Smooth muscle cell (in vitro differentiated cells): ENCODE measurements around the gene ATP8B4. TPM values are rescaled to one million over a fixed set of nuclear protein-coding genes. Genes with fewer than 3 reads are reported as not detected.
A peak's percentile ranks its signal among the peaks of the same experiment; 100 is the strongest.

Experiments used
- DNase-seq: peaks from one replicate; lab custom pipeline; 2025; ENCODE audit not compliant: unreplicated experiment; lab: John Stamatoyannopoulos, UW
- H2AFZ ChIP-seq: fragments of 200-600 bp; sonication (generic); 2 replicates; pipeline ENCODE4 v1.6.0; 2016; ENCODE audit warnings: antibody characterized with exemption, low read depth, mild to moderate bottlenecking
- H3F3A ChIP-seq: fragments of 200-600 bp; sonication (generic); 2 replicates; pipeline ENCODE4 v1.6.0; 2017; ENCODE audit warnings: antibody characterized with exemption, low read depth
- H3K27ac ChIP-seq: fragments of 200-600 bp; sonication (generic); 2 replicates; pipeline ENCODE4 v1.5.1; 2016; ENCODE audit warnings: low read depth, mild to moderate bottlenecking
- H3K27me3 ChIP-seq: fragments of 200-600 bp; sonication (generic); 2 replicates; pipeline ENCODE4 v1.6.1; 2016; ENCODE audit warnings: low read depth, mild to moderate bottlenecking
- H3K36me3 ChIP-seq: fragments of 200-600 bp; sonication (generic); 2 replicates; pipeline ENCODE4 v1.5.1; 2016; ENCODE audit warnings: low read depth
- H3K4me1 ChIP-seq: fragments of 200-600 bp; sonication (generic); 2 replicates; pipeline ENCODE4 v1.5.1; 2016; ENCODE audit warnings: low read depth
- H3K4me2 ChIP-seq: fragments of 200-600 bp; sonication (generic); 2 replicates; pipeline ENCODE4 v1.6.0; 2016; ENCODE audit warnings: mild to moderate bottlenecking
- H3K4me3 ChIP-seq: fragments of 200-600 bp; sonication (generic); 2 replicates; pipeline ENCODE4 v1.5.1; 2016; ENCODE audit warnings: mild to moderate bottlenecking
- H3K79me2 ChIP-seq: fragments of 200-600 bp; sonication (generic); 2 replicates; pipeline ENCODE4 v1.6.0; 2016; ENCODE audit warnings: low read depth, mild to moderate bottlenecking
- H3K9ac ChIP-seq: fragments of 200-600 bp; sonication (generic); 2 replicates; pipeline ENCODE4 v1.6.0; 2016; ENCODE audit warnings: low read depth
- H3K9me3 ChIP-seq: fragments of 200-600 bp; sonication (generic); replicated peaks from 2 replicates; pipeline ENCODE4 v1.5.1; 2016; ENCODE audit warnings: low read depth
- H4K20me1 ChIP-seq: fragments of 200-600 bp; sonication (generic); 2 replicates; pipeline ENCODE4 v1.6.0; 2016; ENCODE audit warnings: low read depth
- WGBS: methylation state at CpG from one replicate; pipeline ENCODE4 v1.1.7; 2016; ENCODE audit warnings: low lambda C conversion rate; 5-methylcytosine and 5-hydroxymethylcytosine counted together
- polyA plus RNA-seq: library from polyadenylated mRNA; unstranded; fragments of >200 nt; fragmentation: Nextera tagmentation; extraction: Ambion mirVana; gene quantifications from 2 replicates; pipeline ENCODE4 v1.2.1, GENCODE V29; 2016
- total RNA-seq: library from RNA; depleted of rRNA; stranded (reverse); fragments of >200 nt; gene quantifications from 2 replicates; pipeline ENCODE4 v1.2.3, GENCODE V29; 2014
- TF ChIP-seq, protein P1 (sequence below): fragments of 200-600 bp; sonication (generic); IDR thresholded peaks from 2 replicates; pipeline ENCODE4 v1.5.1; 2017; ENCODE audit warnings: borderline replicate concordance, mild to moderate bottlenecking, antibody characterized with exemption; ENCODE audit not compliant: insufficient read depth, poor library complexity, severe bottlenecking

ATP8B4 gene
- total and polyA plus RNA-seq, 2 experiments from 2014 or later: 21.7 to 60.5 TPM

DNA sequence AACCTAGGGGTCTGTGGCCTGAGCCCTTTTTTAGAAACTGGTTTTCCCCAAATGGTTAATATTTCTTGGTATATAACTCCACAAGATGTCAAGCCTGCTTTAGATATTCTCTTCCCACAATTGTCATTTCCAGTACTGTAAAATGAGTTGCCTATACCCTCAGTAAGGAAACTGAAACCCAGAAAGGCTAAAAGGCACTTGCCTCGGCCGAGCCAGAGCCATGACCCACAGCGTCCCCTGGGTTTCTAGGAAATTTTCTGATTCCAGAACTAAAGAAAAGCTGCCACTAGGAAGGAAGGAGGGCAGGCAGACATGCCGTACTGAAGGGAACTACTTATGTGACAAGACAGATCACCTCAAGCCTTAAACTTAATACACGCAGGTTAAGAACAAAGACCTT is 59.1 kb downstream of the ATP8B4 start:
- H3K27me3 ChIP-seq: no peaks in the 10 kb centered on the region
- DNase-seq: no peak
- no peak overlapping the region for H3K4me3 ChIP-seq
- no peak overlapping the region for H2AFZ ChIP-seq
- no peaks in the 10 kb centered on the region for H4K20me1 ChIP-seq
- H3K36me3 ChIP-seq: no peaks in the 10 kb centered on the region
- no peaks in the 10 kb centered on the region for H3K79me2 ChIP-seq
- no peaks in the 10 kb centered on the region for H3F3A ChIP-seq
- TF ChIP-seq, protein P1, sequence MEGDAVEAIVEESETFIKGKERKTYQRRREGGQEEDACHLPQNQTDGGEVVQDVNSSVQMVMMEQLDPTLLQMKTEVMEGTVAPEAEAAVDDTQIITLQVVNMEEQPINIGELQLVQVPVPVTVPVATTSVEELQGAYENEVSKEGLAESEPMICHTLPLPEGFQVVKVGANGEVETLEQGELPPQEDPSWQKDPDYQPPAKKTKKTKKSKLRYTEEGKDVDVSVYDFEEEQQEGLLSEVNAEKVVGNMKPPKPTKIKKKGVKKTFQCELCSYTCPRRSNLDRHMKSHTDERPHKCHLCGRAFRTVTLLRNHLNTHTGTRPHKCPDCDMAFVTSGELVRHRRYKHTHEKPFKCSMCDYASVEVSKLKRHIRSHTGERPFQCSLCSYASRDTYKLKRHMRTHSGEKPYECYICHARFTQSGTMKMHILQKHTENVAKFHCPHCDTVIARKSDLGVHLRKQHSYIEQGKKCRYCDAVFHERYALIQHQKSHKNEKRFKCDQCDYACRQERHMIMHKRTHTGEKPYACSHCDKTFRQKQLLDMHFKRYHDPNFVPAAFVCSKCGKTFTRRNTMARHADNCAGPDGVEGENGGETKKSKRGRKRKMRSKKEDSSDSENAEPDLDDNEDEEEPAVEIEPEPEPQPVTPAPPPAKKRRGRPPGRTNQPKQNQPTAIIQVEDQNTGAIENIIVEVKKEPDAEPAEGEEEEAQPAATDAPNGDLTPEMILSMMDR: no peak
- H3K4me2 ChIP-seq: no peak overlapping the region
- H3K9me3 ChIP-seq: no peaks in the 10 kb centered on the region
- no peak overlapping the region for H3K27ac ChIP-seq
- peaks cover 4% of the 10 kb centered on the region for H3K4me1 ChIP-seq
- H3K9ac ChIP-seq: no peak overlapping the region
- 79% methylated on average over 5 of the region's 5 CpGs for WGBS

DNA sequence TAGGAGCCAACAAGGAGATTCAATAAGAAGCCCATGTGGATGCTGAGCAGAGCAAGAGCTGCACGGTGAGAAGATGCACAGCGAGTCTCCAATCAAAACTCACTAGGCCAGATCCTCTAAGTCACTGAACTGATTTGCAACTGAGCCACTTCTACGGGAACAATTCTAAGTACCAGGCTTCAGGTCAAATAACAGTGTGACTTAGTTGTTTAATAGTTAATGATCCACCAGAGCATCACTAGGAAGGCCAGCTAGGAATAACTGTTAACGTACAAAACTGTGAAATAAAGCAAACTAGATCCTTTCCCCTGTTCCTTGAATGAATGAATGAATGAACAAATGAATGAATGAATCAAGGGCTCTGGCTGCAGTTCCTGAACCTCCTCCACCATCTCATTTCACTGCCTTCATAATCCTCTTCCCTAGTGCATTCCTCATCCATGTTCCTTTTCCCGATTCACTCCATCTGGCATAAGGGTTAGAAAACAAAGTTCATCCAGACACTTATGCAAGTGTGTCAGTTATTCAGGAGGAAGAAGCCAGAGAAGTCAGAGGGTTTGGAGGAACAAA is 59.7 kb downstream of the ATP8B4 start:
- Histone ChIP-seq H3K4me2 (no peak overlapping the region), H2AFZ (no peak overlapping the region), H3K79me2 (no peaks in the 10 kb centered on the region), H3K27ac (no peak overlapping the region), H3K27me3 (no peaks in the 10 kb centered on the region), H3K4me3 (no peak overlapping the region), H3F3A (peaks cover 2% of the 10 kb centered on the region), H4K20me1 (no peaks in the 10 kb centered on the region), H3K9ac (no peak overlapping the region), H3K4me1 (peaks cover 4% of the 10 kb centered on the region), H3K36me3 (no peaks in the 10 kb centered on the region), H3K9me3 (no peaks in the 10 kb centered on the region)
- TF ChIP-seq, protein P1: no peak
- no peak for DNase-seq
- WGBS: 92% methylated on average over 5 of the region's 5 CpGs

DNA sequence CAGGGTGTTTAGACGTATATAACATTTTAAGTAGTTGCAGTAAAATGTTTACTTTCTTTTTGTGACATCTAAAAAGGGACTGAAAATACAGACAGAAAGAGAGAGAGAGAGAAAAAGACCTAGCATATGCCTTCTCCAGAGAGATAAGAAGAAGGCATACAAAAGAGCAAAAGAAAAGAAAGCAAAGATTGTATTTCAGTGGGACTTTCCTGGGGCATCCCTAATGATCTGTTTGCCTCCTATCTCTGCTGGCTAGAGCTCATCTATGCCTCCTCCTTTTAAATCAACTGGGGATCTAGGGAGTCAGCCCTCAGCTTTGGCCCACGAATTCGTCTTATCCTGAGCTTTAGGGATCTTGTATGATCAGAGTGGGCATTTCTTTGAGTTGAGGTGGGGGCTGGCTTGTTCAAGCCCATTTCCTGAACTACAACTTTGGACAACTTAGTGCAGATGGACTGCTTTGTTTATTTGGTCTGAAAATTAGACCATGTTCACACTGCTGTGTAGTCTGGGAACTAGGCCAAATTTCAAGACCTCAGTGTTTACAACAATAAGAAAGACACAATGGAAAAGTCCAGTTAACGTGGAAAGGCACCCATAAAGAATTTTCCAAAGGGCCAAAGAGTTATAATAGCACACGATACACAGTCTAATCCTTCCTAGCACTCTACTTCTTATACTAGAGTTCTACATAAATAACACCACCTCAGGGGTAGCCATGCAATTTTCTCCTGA is 61.0 kb downstream of the ATP8B4 start:
- TF ChIP-seq, protein P1: no peak
- H3F3A ChIP-seq: peaks cover 7% of the 10 kb centered on the region
- H3K79me2 ChIP-seq: no peaks in the 10 kb centered on the region
- no peak for DNase-seq
- peak overlapping the region; percentile 35 for H3K27ac ChIP-seq
- peak overlapping the region; percentile 44 for H3K4me2 ChIP-seq
- H3K4me1 ChIP-seq: peaks cover 4% of the 10 kb centered on the region
- H2AFZ ChIP-seq: peak overlapping the region; percentile 73
- no peaks in the 10 kb centered on the region for H3K36me3 ChIP-seq
- no peaks in the 10 kb centered on the region for H3K9me3 ChIP-seq
- no peaks in the 10 kb centered on the region for H4K20me1 ChIP-seq
- no peaks in the 10 kb centered on the region for H3K27me3 ChIP-seq
- H3K4me3 ChIP-seq: no peak overlapping the region
- 45% methylated on average over 5 of the region's 5 CpGs for WGBS
- no peak overlapping the region for H3K9ac ChIP-seq
